Globus pallidus (tissue), 1 donor: ENCODE results near the gene TMIE.

Experiments used
- DNase-seq: peaks from one replicate; pipeline ENCODE4 v3.0.0-alpha.2; 2015; ENCODE audit warnings: low spot score

Gene TMIE

DNA sequence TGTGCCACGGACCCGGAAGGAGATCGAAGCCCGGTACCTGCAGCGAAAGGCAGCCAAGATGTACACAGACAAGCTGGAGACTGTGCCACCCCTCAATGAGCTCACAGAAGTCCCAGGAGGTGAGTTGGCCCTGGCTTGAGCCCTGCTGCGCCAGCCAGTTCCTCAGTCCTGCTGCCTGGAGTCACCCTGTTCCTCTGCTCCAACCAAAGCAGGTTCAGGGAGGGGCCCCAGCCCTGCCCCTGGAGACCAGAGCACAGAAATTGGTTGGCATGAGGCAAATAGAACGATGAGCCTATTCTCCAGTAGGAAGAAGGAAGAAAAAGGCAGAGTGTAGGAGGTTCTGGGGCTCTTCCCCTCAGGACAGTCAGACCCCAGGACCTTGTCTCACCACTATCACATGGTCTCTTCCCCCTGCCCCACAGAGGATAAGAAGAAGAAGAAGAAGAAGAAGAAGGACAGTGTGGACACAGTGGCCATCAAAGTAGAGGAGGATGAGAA is 8.0 kb downstream of the TMIE start:
- DNase-seq: no peak

DNA sequence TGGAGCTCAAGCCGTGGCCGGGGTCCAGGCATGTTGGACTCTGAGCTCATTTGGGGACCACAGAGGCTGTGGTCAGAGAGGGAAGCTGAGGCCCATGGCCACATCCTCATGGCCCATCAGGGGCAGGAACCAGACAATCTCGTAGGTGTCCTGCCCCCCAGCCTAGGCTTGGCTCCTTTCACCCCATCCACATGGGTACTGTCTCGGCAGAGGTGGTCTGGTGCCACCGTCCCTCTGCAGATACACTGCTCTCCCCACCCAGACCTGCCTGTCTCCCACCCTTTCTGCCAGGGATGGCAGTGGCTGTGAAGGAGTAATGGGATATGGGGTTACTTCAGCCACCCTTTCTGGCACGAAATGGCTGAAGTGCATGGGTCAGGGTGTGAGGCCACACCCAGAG is 8.5 kb downstream of the TMIE start:
- no peak for DNase-seq

DNA sequence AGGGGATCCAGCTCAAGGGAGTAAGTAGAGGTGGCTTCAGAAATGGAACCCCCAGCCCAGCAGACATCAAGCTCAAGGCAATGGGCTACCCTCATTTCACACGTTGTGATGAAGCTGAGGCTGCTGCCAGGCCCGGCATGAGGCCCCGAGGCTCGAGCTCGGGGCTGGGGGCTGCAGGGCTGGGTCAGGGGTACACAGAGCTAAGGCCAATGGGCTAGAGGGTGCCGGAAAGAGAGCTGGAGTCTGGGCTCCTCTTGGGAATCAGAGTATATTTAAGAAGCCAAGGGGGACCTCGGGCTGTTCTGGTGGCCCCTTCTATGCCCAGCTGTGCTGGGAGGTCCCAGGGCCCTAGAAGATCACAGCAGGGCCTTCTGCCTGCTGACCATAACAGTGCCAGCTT is 9.0 kb downstream of the TMIE start:
- no peak for DNase-seq

DNA sequence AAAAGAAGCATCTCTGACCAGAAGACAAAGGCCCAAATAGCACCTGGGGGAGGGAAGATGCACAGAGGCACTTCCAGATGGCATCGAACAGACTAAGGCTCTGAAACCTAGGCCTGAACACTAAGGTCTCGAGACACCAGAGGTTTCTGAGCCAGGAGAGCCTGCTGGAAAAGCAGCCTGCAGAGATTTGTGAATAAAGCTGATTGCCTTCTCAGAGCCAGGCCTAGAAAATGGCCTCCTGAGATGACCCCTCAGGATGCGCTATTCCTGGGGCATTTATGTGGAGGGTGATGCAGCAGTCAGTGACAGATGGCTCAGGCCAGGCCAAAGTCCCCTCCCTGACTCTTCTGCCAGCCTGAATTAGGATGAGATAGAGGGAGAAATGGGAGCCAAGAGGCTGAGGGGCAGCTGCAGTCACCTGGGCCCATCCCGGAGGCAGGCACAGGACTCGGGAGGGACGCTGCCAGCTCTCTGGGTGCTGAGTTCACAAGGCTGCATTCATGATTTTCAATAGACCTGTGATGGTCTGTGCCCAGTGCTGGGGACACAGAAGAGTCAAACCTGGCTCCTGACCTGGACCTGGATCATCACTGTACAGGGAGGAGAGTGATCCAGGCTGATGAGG is 9.6 kb downstream of the TMIE start:
- DNase-seq: no peak

DNA sequence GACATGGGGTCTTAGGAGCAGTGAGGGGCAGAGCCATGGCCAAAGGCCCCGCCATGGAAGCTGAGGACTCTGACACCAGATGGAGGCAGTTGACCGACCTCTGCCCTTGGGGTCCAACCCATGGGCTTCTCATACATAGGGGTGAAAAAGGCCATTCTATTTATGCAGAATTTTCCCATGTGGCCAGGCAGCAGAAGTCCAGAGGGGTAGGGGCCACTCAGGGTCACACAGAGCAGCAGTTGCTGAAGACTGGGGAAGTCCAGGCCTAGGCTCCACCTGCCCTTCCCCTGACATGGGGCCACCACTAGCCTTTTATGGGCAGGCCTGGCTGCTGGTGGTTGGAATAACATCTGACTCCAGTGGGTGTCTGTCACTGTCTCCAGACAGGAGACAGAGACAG is 10.1 kb downstream of the TMIE start:
- no peak for DNase-seq

DNA sequence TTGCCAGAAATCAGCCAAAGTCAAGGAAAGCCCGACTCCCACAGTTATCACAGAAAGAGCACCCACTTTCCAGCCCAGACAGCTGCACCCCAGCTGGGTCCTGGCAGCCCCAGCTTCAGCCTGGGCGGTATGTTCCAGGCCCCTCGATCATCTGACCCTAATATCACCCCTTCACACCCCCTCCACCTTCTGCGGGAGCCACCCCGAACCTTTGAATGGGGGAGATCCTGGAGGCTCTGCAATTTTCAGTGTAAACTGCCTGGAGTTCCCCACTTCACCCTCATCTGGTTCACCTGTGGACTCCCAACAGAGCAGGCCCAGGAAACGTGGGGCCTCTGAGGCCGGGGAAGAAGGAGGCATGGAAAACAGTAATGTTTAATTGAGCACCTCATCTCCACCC is 10.6 kb downstream of the TMIE start:
- no peak for DNase-seq

DNA sequence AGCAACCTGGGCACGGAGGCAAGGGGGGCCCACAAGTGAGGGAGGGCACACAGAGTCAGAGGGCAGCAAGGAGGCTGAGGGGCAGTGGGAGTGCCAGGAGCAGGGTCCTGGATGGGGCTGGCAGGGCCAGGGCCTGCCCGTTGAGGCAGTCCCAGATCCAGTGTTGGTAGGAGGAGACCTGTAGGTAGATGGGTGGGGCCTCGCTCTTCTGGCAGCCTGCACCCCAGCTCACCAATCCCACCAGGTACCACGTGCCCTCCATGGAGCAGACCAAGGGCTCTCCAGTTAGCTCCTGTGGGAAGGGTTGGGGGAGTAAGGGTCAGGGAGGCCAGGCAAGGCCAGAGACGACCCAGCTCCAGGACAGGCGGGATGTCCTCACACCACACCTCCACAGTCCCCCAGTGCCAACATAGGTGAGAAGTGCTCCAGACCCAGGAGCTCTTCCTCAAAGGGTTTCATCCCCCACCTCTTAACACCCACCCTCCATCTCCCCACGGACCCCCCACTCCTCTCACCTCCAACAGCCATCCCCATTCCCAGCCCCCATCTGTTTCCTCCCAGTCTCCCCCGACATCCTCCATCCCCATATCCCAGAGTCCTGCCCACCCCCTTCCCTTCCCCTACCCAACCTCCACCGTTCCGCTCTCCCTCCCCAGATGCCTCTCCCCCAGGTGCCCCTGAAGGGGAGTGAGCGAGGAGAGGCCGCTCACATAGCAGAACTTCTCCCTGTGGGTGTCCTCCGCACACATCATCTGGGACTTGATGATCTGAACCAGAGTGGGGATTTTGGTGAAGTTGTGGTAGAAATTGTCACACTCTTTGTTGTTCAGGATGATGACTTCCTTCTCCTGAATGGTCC is 11.2 kb downstream of the TMIE start:
- DNase-seq: no peak

DNA sequence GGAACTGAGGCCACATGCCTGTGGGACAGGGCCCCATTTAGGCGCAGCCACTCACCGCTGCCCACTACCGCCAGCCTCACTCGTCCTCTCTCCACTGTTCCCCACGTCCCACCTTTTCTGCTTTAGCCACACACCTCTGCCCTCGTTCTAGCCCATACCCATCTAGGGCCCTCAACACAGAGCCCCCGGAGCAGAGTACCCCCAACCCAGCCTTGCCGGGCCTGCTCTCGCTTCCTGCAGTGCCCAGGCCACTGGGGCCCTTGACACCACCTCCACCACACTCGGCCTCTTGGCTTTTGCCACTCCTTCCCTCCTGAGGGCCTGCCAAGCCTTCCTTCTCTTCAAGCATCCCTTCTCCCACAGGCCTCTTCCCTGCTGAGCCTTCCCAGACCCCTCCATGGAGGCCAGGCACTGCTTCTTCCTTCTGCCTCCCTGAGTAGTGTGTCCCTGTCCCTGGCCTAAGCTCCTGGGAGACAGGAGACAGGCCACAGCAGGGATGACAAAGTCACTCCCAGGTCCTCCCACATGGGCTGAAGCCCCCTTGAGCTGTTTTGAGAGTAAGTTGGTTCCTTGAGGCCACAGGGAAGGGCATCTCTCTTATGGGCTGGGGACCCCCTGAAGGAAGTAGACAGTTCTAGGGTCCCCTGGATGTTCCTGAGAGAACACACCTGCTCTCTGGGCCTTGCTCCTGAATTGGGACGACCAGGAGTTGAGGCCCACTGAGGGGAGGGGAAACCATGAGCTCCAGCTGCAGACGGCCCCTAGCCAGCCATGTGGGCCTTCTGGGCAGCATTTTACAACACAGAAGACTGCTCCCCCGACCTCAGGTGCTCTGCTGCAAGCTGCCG is 12.1 kb downstream of the TMIE start:
- no peak for DNase-seq

DNA sequence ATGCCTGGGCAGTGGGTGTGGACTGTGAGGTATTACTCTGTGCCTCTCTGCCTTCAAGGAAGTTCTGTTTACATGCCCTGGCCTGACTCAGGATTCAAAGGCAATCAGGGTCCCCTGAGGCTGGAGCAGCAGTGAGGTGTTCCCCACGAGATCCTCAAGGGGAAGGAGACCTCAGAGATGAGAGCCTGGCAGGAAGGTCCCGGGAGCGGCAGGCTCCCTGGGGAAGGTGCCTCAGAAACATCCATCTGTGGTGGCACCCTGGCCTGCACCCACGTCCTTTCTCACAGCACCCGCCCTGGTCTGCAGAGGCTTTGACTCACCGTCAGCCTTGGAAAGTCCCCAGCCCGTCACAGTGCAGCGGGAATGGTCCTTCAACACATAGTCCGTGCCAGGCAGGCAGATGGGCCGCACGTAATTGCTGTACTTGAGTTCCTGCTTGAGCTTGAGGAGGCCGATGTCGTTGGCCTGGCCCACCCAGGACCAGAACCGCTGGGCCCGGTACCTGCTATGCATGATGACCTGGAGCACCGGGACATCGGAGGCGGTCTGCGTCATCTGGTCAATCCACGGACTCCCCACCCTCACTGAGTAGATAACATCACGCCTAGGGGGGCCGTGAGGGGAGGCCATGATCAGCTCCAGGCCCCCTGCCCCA is 12.8 kb downstream of the TMIE start:
- no peak for DNase-seq

DNA sequence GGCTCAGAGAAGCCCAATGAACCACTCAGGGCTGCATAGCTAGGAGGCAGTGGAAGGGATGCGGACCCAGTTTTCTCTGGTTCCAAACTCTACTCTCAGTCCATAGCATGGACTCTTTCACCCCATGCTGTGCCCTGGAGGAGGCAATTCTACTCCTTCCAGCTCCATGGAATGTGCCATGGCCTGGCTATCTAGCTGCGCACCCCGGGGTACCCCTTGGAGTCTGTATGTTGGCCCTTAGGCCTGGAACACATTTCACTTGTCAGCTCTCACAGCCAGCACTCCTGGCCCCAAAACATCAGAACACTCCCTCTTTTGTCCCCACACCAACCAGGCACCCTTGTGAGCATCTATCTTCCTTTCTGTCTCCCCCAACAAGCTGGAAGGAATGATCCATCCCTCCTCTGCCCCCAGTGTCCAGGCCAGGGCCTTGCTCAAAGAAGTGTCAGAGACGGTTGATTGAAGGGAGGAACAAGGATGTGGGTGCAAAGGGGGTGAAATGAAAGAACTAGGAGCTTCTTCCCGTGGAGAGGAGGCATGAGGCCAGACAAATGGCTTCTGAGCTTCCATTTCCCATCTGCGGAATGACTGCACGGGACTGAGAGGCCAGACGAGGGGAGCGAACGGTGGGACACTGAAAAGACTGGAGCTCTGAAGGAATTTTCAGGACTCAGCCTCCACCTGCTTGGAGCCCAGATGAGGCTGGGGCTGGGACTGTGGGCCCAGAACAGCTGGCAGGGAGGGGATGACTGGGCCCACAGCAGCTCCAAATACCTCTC is 13.7 kb downstream of the TMIE start:
- no peak for DNase-seq

DNA sequence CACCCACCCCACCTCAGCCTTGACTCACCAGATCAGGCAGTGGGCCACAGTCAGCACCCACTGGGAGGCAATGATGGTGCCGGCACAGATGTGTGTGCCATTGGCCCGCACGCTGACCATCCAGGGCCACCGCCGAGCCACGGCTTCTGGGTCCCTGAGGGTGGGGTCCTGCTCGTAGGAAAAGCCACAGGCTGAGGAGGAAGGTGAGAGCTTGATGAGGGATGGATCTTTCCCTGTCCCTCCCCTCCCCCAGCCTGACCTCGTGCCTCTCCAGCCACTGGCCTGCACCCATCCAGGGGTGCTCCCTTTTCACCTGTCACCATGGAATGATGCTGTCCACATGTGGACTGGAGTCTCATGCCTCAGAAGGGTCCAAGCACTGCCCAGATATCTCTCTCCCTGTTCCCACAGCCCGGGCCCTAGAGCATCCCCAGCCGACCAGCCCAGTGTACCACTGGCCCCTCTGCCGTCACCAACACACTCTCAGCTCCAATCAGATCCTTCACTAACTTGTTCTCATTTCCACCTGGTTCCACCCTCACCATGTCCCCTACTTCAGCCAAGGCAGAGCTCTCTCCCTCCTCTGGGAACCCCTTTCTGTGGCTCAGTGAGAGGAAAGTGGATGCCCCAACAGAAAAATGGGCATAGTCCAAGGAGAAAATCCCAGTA is 14.4 kb downstream of the TMIE start:
- no peak for DNase-seq

DNA sequence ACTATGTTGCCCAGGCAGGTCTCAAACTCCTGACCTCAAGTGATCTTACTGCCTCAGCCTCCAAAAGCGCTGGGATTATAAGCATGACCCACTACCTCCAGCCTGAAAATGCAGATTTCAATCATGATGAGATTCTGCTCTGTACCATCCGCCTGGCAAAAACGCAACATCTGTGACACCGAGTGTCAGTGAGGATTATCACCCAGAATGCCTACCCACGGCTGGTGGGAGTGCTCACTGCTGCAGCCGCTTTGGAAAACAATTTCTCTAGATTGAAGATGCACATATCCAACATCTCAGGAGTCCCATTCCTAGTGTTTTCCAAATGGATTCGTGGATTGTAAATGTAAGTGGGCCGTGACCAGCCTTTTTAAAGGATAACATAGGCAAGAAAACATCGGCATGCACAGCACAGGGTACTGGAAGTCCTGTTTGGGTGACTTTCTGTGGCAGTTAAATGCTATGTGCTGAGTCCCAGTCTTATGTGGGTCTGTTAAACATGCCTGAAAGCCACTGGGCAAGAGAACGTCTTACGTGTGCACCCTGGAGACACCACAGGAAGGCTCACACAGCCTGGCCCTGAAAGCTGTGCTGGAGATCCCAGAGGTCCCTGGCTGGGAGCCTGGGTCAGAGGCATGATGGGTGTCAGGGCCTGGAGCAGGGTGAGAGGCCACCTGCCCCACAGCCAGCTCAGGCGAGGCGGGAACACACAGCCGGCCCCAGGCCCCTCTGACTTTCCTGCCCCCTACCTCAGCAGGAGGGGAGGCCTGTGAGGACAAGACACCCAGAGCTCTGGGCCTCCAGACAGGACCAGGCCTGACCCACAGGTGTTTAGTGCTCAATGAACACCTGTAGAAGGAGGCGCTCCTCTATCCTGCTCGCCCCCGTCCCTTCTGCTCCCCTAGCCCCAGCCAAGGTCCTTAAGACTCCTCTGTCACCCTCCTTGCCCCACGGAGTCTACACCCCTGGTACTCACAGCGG is 15.6 kb downstream of the TMIE start:
- DNase-seq: no peak

DNA sequence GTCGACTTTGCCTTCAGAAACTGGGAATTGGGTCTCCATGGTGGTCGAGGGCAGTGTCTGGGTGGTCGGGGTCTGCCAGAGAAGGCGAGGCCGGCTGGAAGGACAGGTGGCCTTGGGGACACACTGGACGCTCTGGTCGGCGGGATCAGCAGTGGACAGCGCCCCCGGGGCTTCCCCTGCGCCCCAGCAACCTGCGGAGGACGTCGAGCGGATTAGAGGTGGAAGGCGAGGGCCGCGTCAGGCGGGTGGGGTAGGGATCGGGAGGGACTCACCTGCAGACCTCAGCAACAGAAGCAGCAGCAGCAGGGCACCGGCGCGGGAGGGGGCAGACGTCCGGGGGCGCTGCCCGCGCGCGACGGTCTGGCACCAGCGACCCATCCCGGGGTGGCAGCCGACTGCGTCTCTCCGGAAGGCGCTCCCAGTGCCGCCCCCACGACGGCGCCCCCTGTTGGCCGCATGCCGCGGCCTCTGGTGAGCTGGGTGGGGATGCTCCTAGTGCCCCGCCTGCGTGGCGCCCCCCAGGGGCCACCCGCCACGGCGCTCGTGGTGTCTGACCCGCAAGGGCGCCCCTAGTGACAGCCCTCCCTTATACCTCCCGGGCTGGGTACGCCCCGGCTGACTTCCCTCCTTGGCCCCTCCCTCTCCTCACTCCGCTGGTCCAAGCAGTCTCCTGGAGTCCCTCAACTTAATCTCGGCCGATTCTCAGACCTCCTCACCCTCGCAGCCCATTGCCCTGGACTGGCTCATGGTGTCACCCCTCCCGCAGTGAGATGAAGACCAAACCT is 16.4 kb downstream of the TMIE start, which contains the start of gene PRSS50:
Gene PRSS50, minus strand, starts transcription at position 423 of the 785 bp plus-strand sequence. Its CDS starts 45 bp downstream, at position 378.
- no peak for DNase-seq

DNA sequence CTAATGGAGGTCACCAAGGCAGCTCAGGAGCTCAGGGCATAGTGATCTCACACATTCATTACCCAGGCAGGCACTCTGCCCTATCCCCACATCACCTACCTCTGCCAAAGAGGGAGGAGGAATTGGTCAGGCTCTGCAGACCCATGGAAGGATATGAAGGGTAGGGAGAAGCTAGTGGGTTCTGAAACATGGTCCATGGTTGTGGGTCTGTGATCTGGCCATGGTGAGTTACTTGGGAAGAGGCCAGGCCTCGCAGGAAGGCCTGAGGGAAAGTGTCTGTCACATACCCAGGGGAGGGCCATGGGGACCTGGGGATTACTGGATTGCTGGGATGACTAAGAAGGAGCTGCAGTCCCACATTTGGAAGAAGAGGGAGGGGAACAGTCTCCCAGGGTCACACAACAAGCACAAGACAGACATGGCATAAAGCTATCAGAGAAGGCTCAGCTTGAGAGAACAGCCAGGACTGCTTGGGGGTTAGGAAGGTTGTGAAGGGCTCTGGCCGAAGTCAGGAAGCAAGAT is 17.9 kb downstream of the TMIE start:
- DNase-seq: no peak

DNA sequence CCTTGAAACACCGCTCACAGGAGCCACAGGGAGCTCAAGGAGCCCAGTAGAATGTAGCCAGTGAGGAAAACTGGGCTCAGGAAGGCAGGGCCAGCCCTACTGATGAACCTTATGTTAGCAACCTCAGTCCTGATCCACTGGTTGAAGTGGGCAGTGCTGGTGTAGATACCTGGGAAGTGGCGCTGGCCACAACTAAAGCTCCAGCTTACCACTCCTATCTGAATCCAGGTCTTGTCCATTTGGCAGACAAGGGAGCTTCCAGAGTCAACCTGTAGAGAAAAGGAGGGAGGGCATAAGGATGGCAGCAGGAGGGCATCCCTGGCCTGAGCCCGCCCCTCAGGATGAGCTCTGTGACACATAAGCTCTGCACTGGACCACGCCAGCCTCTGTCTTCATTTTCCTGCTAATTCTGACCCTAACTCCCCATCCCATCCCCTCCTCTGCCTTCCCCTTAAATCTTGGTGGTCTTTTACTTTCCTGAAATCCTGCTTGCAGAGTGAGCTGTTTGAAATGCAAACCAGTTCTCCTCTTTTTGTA is 18.6 kb downstream of the TMIE start:
- no peak for DNase-seq

DNA sequence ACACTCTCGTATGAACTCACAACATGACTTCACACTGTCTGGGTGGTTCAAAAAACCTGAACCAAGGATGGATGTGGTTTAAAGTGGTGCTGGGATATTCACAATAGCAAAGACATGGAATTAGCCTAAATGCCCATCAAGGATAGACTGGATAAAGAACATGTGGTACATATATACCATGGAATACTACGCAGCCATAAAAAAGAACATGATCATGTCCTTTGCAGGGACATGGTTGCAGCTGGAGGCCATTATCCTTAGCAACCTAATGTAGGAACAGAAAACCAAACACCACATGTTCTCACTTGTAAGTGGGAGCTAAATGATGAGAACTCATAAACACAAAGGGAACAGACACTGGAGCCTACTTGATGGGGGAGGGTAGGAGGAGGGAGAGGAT is 19.8 kb downstream of the TMIE start:
- DNase-seq: no peak

DNA sequence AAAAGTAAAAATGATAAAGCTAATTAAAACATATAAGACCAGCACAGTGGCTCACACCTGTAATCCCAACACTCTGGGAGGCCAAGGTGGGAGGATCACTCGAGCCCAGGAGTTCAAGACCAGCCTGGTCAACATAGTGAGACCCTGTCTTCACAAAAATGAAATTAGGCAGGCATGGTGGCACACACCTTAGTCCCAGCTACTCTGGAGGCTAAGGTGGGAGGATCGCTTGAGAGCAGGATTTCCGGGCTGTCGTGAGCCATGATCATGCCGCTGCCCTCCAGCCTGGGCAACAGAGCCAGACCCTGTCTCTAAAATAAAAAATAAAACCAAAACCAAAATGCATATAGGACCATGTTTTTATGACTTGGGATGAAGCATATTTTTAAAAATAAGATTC is 21.3 kb downstream of the TMIE start:
- DNase-seq: no peak

DNA sequence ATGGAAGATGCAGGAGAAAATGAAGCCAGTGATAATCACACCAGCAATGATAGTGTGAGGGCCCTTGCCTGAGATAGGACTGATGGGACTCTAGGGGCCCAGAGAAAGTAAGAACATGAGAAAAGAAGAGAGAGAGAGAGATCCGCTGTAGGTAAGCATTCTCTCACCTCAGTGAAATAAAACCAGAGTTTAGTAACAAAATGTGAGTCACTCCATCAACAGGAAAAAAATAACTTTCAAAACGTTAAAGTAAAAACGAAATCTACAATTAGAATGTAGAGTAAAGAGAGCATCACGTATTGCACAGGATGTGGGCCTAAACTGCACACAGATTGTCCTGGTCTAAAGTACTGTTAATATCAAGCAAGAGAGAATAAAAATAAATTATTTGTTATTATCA is 23.2 kb downstream of the TMIE start:
- DNase-seq: no peak
